K562 treated with DMSO at 1 percent for 4 hours (cell line): ENCODE results near the gene MEX3C. TPM values are rescaled to one million over a fixed set of nuclear protein-coding genes. Genes with fewer than 3 reads are reported as not detected.

Experiments used
- total RNA-seq: library from RNA; unstranded; fragments of 300-600 nt; gene quantifications from 2 replicates; pipeline ENCODE4 v1.2.3, GENCODE V29; 2022; ENCODE audit not compliant: insufficient read depth

MEX3C gene
- total RNA-seq, result 8.4 and 10.3 TPM in 2 replicates

GRCh38 chr18:51197661-51198424, at the start of gene MEX3C:
MEX3C (minus strand) TSS chr18:51197681; CDS start chr18:51197320, 361 bp downstream.

Other genes with a start within 250 kb of the MEX3C start
- 1.4 and 3.4 TPM in 2 replicates for gene ELAC1, start 229.6 kb downstream of the MEX3C start, total RNA-seq
- gene SMAD4, start 167.5 kb downstream of the MEX3C start, total RNA-seq, result 20.9 and 26.0 TPM in 2 replicates